IMR-90 (cell line): ENCODE data around the gene FOXP1. TPM values are rescaled to one million over a fixed set of nuclear protein-coding genes. Genes with fewer than 3 reads are reported as not detected.
A peak's percentile ranks its signal among the peaks of the same experiment; 100 is the strongest.

Experiments
- ATAC-seq: fragments of 200-7000 bp; cut with Tn5 transposase; 2 replicates; pipeline ENCODE4 v1.9.1; 2020; ENCODE audit warnings: low read depth, mild to moderate bottlenecking, moderate library complexity
- BruUV-seq: library from RNA; stranded (reverse); fragments of 400-500 nt; replicated peaks from 2 replicates; lab custom pipeline; 2021; lab: Mats Ljungman, UMichigan
- CTCF ChIA-PET: fragments of 300-600 bp; formaldehyde crosslinking; extraction: SDS; loops from one replicate; lab custom pipeline; 2021; ENCODE audit warnings: antibody characterized with exemption; lab: Yijun Ruan, JAX
- POLR2A ChIA-PET: fragments of 300-600 bp; sonication (Branson Sonifier 250); formaldehyde crosslinking; loops from one replicate; lab custom pipeline; 2022; ENCODE audit warnings: antibody characterized with exemption; ENCODE audit not compliant: unreplicated experiment; lab: Charles Lee
- DNase-seq: peaks from one replicate; pipeline ENCODE4 v3.0.0; 2013
- H2AFZ ChIP-seq: replicated peaks from 2 replicates; pipeline ENCODE3; 2013; ENCODE audit warnings: low read length, mild to moderate bottlenecking; ENCODE audit not compliant: poor library complexity
- H2AK5ac ChIP-seq: 2 replicates; pipeline ENCODE4 v1.6.1; 2013; ENCODE audit warnings: low read depth, low read length, inconsistent platforms
- H2AK9ac ChIP-seq: replicated peaks from 2 replicates; pipeline ENCODE3; 2013; ENCODE audit warnings: mild to moderate bottlenecking, low read depth, low read length, moderate library complexity; ENCODE audit not compliant: poor library complexity
- H2BK120ac ChIP-seq: 2 replicates; pipeline ENCODE4 v1.6.1; 2013; ENCODE audit warnings: low read depth, low read length, inconsistent platforms
- H2BK15ac ChIP-seq: 3 replicates; pipeline ENCODE4 v1.6.1; 2013; ENCODE audit warnings: low read depth, low read length, inconsistent platforms
- H2BK20ac ChIP-seq: 2 replicates; pipeline ENCODE4 v1.6.1; 2013; ENCODE audit warnings: low read depth, mild to moderate bottlenecking, inconsistent platforms, low read length, moderate library complexity
- H2BK5ac ChIP-seq: 2 replicates; pipeline ENCODE4 v1.6.1; 2013; ENCODE audit warnings: mild to moderate bottlenecking, low read depth, low read length, inconsistent platforms; ENCODE audit not compliant: poor library complexity, severe bottlenecking
- H3K14ac ChIP-seq: replicated peaks from 2 replicates; pipeline ENCODE4 v1.6.1; 2013; ENCODE audit warnings: low read depth, low read length, inconsistent platforms
- H3K18ac ChIP-seq: 2 replicates; pipeline ENCODE4 v1.6.1; 2013; ENCODE audit warnings: low read depth, low read length, control low read depth
- H3K23ac ChIP-seq: 2 replicates; pipeline ENCODE4 v1.6.1; 2013; ENCODE audit warnings: low read depth, low read length, inconsistent platforms
- H3K27ac ChIP-seq: 2 replicates; pipeline ENCODE4 v1.5.1; 2013; ENCODE audit warnings: mild to moderate bottlenecking, control low read depth, low read length; ENCODE audit not compliant: insufficient read depth
- H3K27me3 ChIP-seq: 2 replicates; pipeline ENCODE4 v1.6.1; 2013; ENCODE audit warnings: low read length; ENCODE audit not compliant: control insufficient read depth, insufficient read depth
- H3K36me3 ChIP-seq: 2 replicates; pipeline ENCODE4 v1.6.1; 2013; ENCODE audit warnings: low read length, mixed read lengths; ENCODE audit not compliant: control insufficient read depth, insufficient read depth
- H3K4ac ChIP-seq: 2 replicates; pipeline ENCODE4 v1.6.1; 2013; ENCODE audit warnings: low read depth, low read length, inconsistent platforms
- H3K4me1 ChIP-seq: 2 replicates; pipeline ENCODE4 v1.6.1; 2013; ENCODE audit warnings: low read length, mixed read lengths; ENCODE audit not compliant: control insufficient read depth, insufficient read depth
- H3K4me2 ChIP-seq: 2 replicates; pipeline ENCODE4 v1.6.1; 2013; ENCODE audit warnings: low read depth, mild to moderate bottlenecking, control low read depth, low read length, moderate library complexity
- H3K4me3 ChIP-seq: 2 replicates; pipeline ENCODE4 v1.5.1; 2013; ENCODE audit warnings: low read depth, mild to moderate bottlenecking, control low read depth, low read length, moderate library complexity; ENCODE audit not compliant: insufficient read depth
- H3K56ac ChIP-seq: 2 replicates; pipeline ENCODE4 v1.6.1; 2013; ENCODE audit warnings: low read length, inconsistent platforms; ENCODE audit not compliant: insufficient read depth; ENCODE audit errors: extremely low read depth
- H3K79me1 ChIP-seq, 2 experiments: 2 replicates each; pipeline ENCODE4 v1.6.1; 2013; ENCODE audit warnings: low read length in 2 of 2, inconsistent platforms in 1 of 2, low read depth in 1 of 2
- H3K9ac ChIP-seq: 2 replicates; pipeline ENCODE4 v1.6.1; 2013; ENCODE audit warnings: low read depth, low read length, control low read depth
- H3K9me1 ChIP-seq: 2 replicates; pipeline ENCODE4 v1.6.1; 2013; ENCODE audit warnings: low read length, inconsistent platforms; ENCODE audit not compliant: insufficient read depth
- H3K9me3 ChIP-seq: 2 replicates; pipeline ENCODE4 v1.6.1; 2013; ENCODE audit warnings: low read length; ENCODE audit not compliant: control insufficient read depth, insufficient read depth
- H4K20me1 ChIP-seq: 2 replicates; pipeline ENCODE4 v1.6.1; 2013; ENCODE audit warnings: low read length, inconsistent platforms; ENCODE audit not compliant: insufficient read depth
- H4K5ac ChIP-seq: 2 replicates; pipeline ENCODE4 v1.6.1; 2013; ENCODE audit warnings: mild to moderate bottlenecking, low read depth, low read length, control low read depth
- H4K8ac ChIP-seq, 2 experiments: 2 replicates each; pipeline ENCODE4 v1.6.1; 2013; ENCODE audit warnings: low read depth in 2 of 2, low read length in 2 of 2, control low read depth in 1 of 2, inconsistent platforms in 1 of 2
- H4K91ac ChIP-seq: 2 replicates; pipeline ENCODE4 v1.6.1; 2013; ENCODE audit warnings: low read depth, low read length, inconsistent platforms; ENCODE audit not compliant: insufficient read depth
- BHLHE40 ChIP-seq: fragments of 150-350 bp; IDR thresholded peaks from 2 replicates; pipeline ENCODE4 v1.6.1; 2016; ENCODE audit warnings: mild to moderate bottlenecking, low read depth, low read length
- CEBPB ChIP-seq: IDR thresholded peaks from 2 replicates; pipeline ENCODE4 v1.6.1; 2012; ENCODE audit warnings: low read depth, low read length, improper control_type of control experiment
- CHD1 ChIP-seq: IDR thresholded peaks from 2 replicates; pipeline ENCODE4 v1.6.1; 2012; ENCODE audit warnings: low read depth, low read length, improper control_type of control experiment
- FOS ChIP-seq: fragments of 150-350 bp; IDR thresholded peaks from 2 replicates; pipeline ENCODE4 v1.6.1; 2016; ENCODE audit warnings: low read depth, low read length
- MAFK ChIP-seq: IDR thresholded peaks from 2 replicates; pipeline ENCODE4 v1.6.1; 2012; ENCODE audit warnings: low read depth, low read length, improper control_type of control experiment
- MAZ ChIP-seq: IDR thresholded peaks from 2 replicates; pipeline ENCODE4 v1.6.1; 2012; ENCODE audit warnings: low read depth, mild to moderate bottlenecking, low read length, improper control_type of control experiment, moderate library complexity, borderline replicate concordance
- MXI1 ChIP-seq: IDR thresholded peaks from 2 replicates; pipeline ENCODE4 v1.6.1; 2012; ENCODE audit warnings: low read depth, mild to moderate bottlenecking, low read length, moderate library complexity, borderline replicate concordance
- NFE2L2 ChIP-seq: fragments of 150-350 bp; IDR thresholded peaks from 2 replicates; pipeline ENCODE4 v1.6.1; 2016; ENCODE audit warnings: low read depth, mild to moderate bottlenecking, low read length
- POLR2A ChIP-seq: IDR thresholded peaks from 2 replicates; pipeline ENCODE4 v1.6.1; 2012; ENCODE audit warnings: mild to moderate bottlenecking, low read depth, low read length
- RAD21 ChIP-seq: IDR thresholded peaks from 2 replicates; pipeline ENCODE4 v1.6.1; 2012; ENCODE audit warnings: low read length, improper control_type of control experiment
- RCOR1 ChIP-seq: IDR thresholded peaks from 2 replicates; pipeline ENCODE4 v1.6.1; 2012; ENCODE audit warnings: mild to moderate bottlenecking, low read length, improper control_type of control experiment; ENCODE audit not compliant: insufficient replicate concordance
- RFX5 ChIP-seq: IDR thresholded peaks from 2 replicates; pipeline ENCODE4 v1.8.0; 2012; ENCODE audit warnings: low read depth, mild to moderate bottlenecking, low read length, moderate library complexity
- SMC3 ChIP-seq: fragments of 150-350 bp; IDR thresholded peaks from 2 replicates; pipeline ENCODE4 v1.6.1; 2016; ENCODE audit warnings: low read depth, mild to moderate bottlenecking, antibody characterized with exemption, low read length, moderate library complexity
- WGBS, 2 experiments: methylation state at CpG; one replicate each; pipeline versions ENCODE4 v1.1.5 to v1.1.7; 2013; ENCODE audit warnings: missing lambda C conversion rate in 2 of 2; ENCODE audit not compliant: insufficient read length in 1 of 2; ENCODE audit errors: extremely low coverage in 2 of 2; 5-methylcytosine and 5-hydroxymethylcytosine counted together
- dilution Hi-C: fragments of 300-500 bp; cut with HindIII; formaldehyde crosslinking; loops from one replicate; pipeline ENCODE4 v1.14.3; 2018; ENCODE audit warnings: low sequenced_read_pairs; ENCODE audit not compliant: unreplicated experiment
- in situ Hi-C: fragments of 300-500 bp; cut with MboI; formaldehyde crosslinking; loops from 3 replicates; pipeline ENCODE4 v1.14.3; 2019; ENCODE audit warnings: low sequenced_read_pairs, inconsistent platforms, mixed read lengths
- intact Hi-C: fragments of 100-400 bp; cut with micrococcal nuclease; formaldehyde crosslinking; loops from 2 replicates; pipeline ENCODE4 v1.10.0; 2022
- polyA plus RNA-seq, 3 experiments: library from polyadenylated mRNA; depleted of rRNA; stranded (reverse); fragments of >200 nt; gene quantifications; 2 replicates each; pipeline ENCODE4 v1.2.3, GENCODE V29; 2012; ENCODE audit warnings: low replicate concordance in 1 of 3
- total RNA-seq: library from RNA; depleted of rRNA; stranded (reverse); fragments of >200 nt; gene quantifications from 2 replicates; pipeline ENCODE4 v1.2.3, GENCODE V29; 2012
- TF ChIP-seq, protein P1 (sequence below): conservative IDR thresholded peaks from 2 replicates; pipeline ENCODE4 v1.5.1; 2012; ENCODE audit warnings: mild to moderate bottlenecking, low read depth, low read length, improper control_type of control experiment
- TF ChIP-seq, protein P2 (sequence below): fragments of 150-350 bp; IDR thresholded peaks from 2 replicates; pipeline ENCODE4 v1.6.1; 2016; ENCODE audit warnings: low read depth, mild to moderate bottlenecking, low read length, moderate library complexity, borderline replicate concordance
- TF ChIP-seq, protein P3 (sequence below): fragments of 150-350 bp; IDR thresholded peaks from 2 replicates; pipeline ENCODE4 v1.6.1; 2017; ENCODE audit warnings: mild to moderate bottlenecking, antibody characterized with exemption, low read length, low read depth

FOXP1 gene
- total and polyA plus RNA-seq, 2 of the 4 experiments (the other 2 are of a cell fraction), result 37.0 to 132 TPM

DNA sequence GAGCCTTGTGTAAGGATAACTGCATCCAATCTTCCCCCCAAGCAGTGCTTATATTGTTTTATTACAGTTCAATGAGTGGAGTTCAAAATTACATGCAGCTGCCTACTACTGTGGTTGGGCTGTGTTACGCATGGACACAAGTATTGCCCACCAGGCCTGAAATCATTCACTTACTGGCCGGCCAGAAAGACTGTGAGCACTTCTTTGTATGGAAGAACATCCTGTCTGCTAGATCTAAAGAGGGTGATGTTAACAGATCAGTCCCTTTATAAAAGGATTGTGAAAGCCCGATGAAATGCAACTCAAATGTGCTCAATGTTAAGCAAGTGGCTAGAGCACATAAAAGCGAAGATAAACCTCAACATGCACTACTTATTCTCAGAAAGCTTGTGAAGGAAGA, 132.5 kb downstream of the FOXP1 start:
- Histone ChIP-seq H3K18ac (peak overlapping the region; percentile 76), H4K8ac (peak overlapping the region in 1 of 2 experiments; percentile 44; a peak in 1 of 4 replicates), H3K23ac (no peak overlapping the region), H3K56ac (no peak overlapping the region), H2BK15ac (peak overlapping the region; percentile 41; the same call in 2 of the 3 replicates), H3K4ac (peak overlapping the region; percentile 52), H2AK5ac (0 out of 2 replicates have a peak overlapping the region, but pooled peaks have one; percentile 54), H3K9me1 (peaks cover 13% of the 10 kb centered on the region), H3K79me1 (peaks cover 30 to 77% of the 10 kb centered on the region in 2 experiments; a peak in 3 of 4 replicates), H2BK120ac (peak overlapping the region; percentile 80), H4K91ac (peak overlapping the region; percentile 41; the same call in 1 of the 2 replicates), H3K4me3 (no peak overlapping the region), H3K9ac (no peak overlapping the region), H3K9me3 (no peaks in the 10 kb centered on the region), H2AFZ (no peak overlapping the region), H2AK9ac (no peak overlapping the region), H3K27me3 (no peaks in the 10 kb centered on the region), H3K14ac (0 out of 2 replicates have a peak overlapping the region, but pooled peaks have one; percentile 18), H3K27ac (no peak overlapping the region), H2BK5ac (no peak overlapping the region), H3K4me1 (peaks cover 22% of the 10 kb centered on the region), H4K20me1 (no peaks in the 10 kb centered on the region), H4K5ac (no peak overlapping the region), H3K36me3 (no peaks in the 10 kb centered on the region), H3K4me2 (no peak overlapping the region), H2BK20ac (0 out of 2 replicates have a peak overlapping the region, but pooled peaks have one; percentile 22)
- peak; percentile 18 for DNase-seq
- WGBS, 2 experiments, result no CpG with 5 or more reads among the region's 4 CpGs
- BruUV-seq, result no TSS peak
- ChIA-PET POLR2A (no interaction called here), CTCF (no interaction called here)
- TF ChIP-seq BHLHE40 (no peak), CEBPB (no peak), RFX5 (no peak), POLR2A (no peak), CHD1 (no peak), MXI1 (no peak), FOS (no peak), SMC3 (no peak), NFE2L2 (no peak), RAD21 (no peak), RCOR1 (no peak), MAFK (no peak), MAZ (no peak)
- TF ChIP-seq, protein P1, sequence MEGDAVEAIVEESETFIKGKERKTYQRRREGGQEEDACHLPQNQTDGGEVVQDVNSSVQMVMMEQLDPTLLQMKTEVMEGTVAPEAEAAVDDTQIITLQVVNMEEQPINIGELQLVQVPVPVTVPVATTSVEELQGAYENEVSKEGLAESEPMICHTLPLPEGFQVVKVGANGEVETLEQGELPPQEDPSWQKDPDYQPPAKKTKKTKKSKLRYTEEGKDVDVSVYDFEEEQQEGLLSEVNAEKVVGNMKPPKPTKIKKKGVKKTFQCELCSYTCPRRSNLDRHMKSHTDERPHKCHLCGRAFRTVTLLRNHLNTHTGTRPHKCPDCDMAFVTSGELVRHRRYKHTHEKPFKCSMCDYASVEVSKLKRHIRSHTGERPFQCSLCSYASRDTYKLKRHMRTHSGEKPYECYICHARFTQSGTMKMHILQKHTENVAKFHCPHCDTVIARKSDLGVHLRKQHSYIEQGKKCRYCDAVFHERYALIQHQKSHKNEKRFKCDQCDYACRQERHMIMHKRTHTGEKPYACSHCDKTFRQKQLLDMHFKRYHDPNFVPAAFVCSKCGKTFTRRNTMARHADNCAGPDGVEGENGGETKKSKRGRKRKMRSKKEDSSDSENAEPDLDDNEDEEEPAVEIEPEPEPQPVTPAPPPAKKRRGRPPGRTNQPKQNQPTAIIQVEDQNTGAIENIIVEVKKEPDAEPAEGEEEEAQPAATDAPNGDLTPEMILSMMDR, result no peak
- TF ChIP-seq, protein P2, sequence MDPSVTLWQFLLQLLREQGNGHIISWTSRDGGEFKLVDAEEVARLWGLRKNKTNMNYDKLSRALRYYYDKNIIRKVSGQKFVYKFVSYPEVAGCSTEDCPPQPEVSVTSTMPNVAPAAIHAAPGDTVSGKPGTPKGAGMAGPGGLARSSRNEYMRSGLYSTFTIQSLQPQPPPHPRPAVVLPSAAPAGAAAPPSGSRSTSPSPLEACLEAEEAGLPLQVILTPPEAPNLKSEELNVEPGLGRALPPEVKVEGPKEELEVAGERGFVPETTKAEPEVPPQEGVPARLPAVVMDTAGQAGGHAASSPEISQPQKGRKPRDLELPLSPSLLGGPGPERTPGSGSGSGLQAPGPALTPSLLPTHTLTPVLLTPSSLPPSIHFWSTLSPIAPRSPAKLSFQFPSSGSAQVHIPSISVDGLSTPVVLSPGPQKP, result no peak
- TF ChIP-seq, protein P3, sequence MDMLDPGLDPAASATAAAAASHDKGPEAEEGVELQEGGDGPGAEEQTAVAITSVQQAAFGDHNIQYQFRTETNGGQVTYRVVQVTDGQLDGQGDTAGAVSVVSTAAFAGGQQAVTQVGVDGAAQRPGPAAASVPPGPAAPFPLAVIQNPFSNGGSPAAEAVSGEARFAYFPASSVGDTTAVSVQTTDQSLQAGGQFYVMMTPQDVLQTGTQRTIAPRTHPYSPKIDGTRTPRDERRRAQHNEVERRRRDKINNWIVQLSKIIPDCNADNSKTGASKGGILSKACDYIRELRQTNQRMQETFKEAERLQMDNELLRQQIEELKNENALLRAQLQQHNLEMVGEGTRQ, result no peak
- intact Hi-C loops, result loop anchor here (10.0 kb wide), 1 partner anchor 466 kb away; no protein-coding TSS in a partner anchor
- dilution Hi-C loops, result no loop called here
- in situ Hi-C loops, result no loop called here
- no peak for ATAC-seq
